SK-N-SH treated with all-trans-retinoic acid at 6 μM for 48 hours (cell line): ENCODE data around the gene MRPL34.

Experiments
- ATAC-seq: fragments of 200-7000 bp; cut with Tn5 transposase; 3 replicates; pipeline ENCODE4 v1.9.1; 2020; ENCODE audit warnings: mild to moderate bottlenecking, moderate library complexity
- ARNTL ChIP-seq: fragments of 450-650 bp; formaldehyde crosslinking; IDR thresholded peaks from 2 replicates; pipeline ENCODE4 v1.5.0; 2020; ENCODE audit warnings: low read depth, mild to moderate bottlenecking, moderate library complexity, borderline replicate concordance
- BACH2 ChIP-seq: fragments of 250-450 bp; sonication (Bioruptor Pico); IDR thresholded peaks from 2 replicates; pipeline ENCODE4 v1.9.0; 2021; ENCODE audit warnings: mild to moderate bottlenecking, borderline replicate concordance
- CSDC2 ChIP-seq: fragments of 250-450 bp; sonication (Bioruptor Pico); IDR thresholded peaks from 2 replicates; pipeline ENCODE4 v1.5.0; 2020; ENCODE audit warnings: mild to moderate bottlenecking, moderate library complexity
- GLIS3 ChIP-seq: fragments of 250-450 bp; sonication (Bioruptor Pico); IDR thresholded peaks from 2 replicates; pipeline ENCODE4 v1.5.0; 2020; ENCODE audit warnings: mild to moderate bottlenecking, moderate library complexity
- ISL1 ChIP-seq: fragments of 250-450 bp; sonication (Bioruptor Pico); IDR thresholded peaks from 2 replicates; pipeline ENCODE4 v2.1.2; 2022; ENCODE audit warnings: mild to moderate bottlenecking, moderate library complexity
- PPARA ChIP-seq: fragments of 250-450 bp; sonication (Bioruptor Pico); IDR thresholded peaks from 2 replicates; pipeline ENCODE4 v1.5.0; 2020; ENCODE audit warnings: mild to moderate bottlenecking, borderline replicate concordance
- RARB ChIP-seq: fragments of 250-450 bp; sonication (Bioruptor Pico); IDR thresholded peaks from 2 replicates; pipeline ENCODE4 v1.8.0; 2021; ENCODE audit warnings: mild to moderate bottlenecking, moderate library complexity
- SNAI2 ChIP-seq: fragments of 250-450 bp; sonication (Bioruptor Pico); IDR thresholded peaks from 2 replicates; pipeline ENCODE4 v1.5.0; 2020; ENCODE audit warnings: mild to moderate bottlenecking, moderate library complexity
- TCF4 ChIP-seq: fragments of 250-450 bp; sonication (Bioruptor Pico); IDR thresholded peaks from 2 replicates; pipeline ENCODE4 v1.8.0; 2021; ENCODE audit warnings: mild to moderate bottlenecking, moderate library complexity, borderline replicate concordance
- TOX ChIP-seq: fragments of 250-450 bp; sonication (Bioruptor Pico); IDR thresholded peaks from 2 replicates; pipeline ENCODE4 v1.8.0; 2021; ENCODE audit warnings: mild to moderate bottlenecking, moderate library complexity, borderline replicate concordance
- ZC3H10 ChIP-seq: fragments of 250-450 bp; sonication (Bioruptor Pico); IDR thresholded peaks from 2 replicates; pipeline ENCODE4 v1.5.1; 2021; ENCODE audit warnings: mild to moderate bottlenecking, moderate library complexity
- ZFP3 ChIP-seq: fragments of 250-450 bp; sonication (Bioruptor Pico); IDR thresholded peaks from 2 replicates; pipeline ENCODE4 v1.5.0; 2020; ENCODE audit warnings: mild to moderate bottlenecking, moderate library complexity
- ZFP30 ChIP-seq: fragments of 450-650 bp; formaldehyde crosslinking; IDR thresholded peaks from 2 replicates; pipeline ENCODE4 v1.5.0; 2022; ENCODE audit warnings: mild to moderate bottlenecking, moderate library complexity
- ZNF565 ChIP-seq: fragments of 450-650 bp; formaldehyde crosslinking; conservative IDR thresholded peaks from 2 replicates; pipeline ENCODE4 v1.5.0; 2020; ENCODE audit warnings: low read depth, mild to moderate bottlenecking, moderate library complexity
- ZNF70 ChIP-seq: fragments of 450-650 bp; formaldehyde crosslinking; IDR thresholded peaks from 2 replicates; pipeline ENCODE4 v1.5.0; 2020; ENCODE audit warnings: mild to moderate bottlenecking, moderate library complexity
- TF ChIP-seq, protein P1 (sequence below): fragments of 250-450 bp; sonication (Bioruptor Pico); IDR thresholded peaks from 2 replicates; pipeline ENCODE4 v1.5.1; 2021; ENCODE audit warnings: mild to moderate bottlenecking, moderate library complexity
- TF ChIP-seq, protein P2 (sequence below): fragments of 250-450 bp; sonication (Bioruptor Pico); IDR thresholded peaks from 2 replicates; pipeline ENCODE4 v1.5.0; 2020; ENCODE audit warnings: mild to moderate bottlenecking, moderate library complexity
- TF ChIP-seq, protein P3 (sequence below): fragments of 250-450 bp; sonication (Bioruptor Pico); IDR thresholded peaks from 2 replicates; pipeline ENCODE4 v1.8.0; 2021; ENCODE audit warnings: low read depth, mild to moderate bottlenecking, moderate library complexity, borderline replicate concordance

The MRPL34 gene

DNA sequence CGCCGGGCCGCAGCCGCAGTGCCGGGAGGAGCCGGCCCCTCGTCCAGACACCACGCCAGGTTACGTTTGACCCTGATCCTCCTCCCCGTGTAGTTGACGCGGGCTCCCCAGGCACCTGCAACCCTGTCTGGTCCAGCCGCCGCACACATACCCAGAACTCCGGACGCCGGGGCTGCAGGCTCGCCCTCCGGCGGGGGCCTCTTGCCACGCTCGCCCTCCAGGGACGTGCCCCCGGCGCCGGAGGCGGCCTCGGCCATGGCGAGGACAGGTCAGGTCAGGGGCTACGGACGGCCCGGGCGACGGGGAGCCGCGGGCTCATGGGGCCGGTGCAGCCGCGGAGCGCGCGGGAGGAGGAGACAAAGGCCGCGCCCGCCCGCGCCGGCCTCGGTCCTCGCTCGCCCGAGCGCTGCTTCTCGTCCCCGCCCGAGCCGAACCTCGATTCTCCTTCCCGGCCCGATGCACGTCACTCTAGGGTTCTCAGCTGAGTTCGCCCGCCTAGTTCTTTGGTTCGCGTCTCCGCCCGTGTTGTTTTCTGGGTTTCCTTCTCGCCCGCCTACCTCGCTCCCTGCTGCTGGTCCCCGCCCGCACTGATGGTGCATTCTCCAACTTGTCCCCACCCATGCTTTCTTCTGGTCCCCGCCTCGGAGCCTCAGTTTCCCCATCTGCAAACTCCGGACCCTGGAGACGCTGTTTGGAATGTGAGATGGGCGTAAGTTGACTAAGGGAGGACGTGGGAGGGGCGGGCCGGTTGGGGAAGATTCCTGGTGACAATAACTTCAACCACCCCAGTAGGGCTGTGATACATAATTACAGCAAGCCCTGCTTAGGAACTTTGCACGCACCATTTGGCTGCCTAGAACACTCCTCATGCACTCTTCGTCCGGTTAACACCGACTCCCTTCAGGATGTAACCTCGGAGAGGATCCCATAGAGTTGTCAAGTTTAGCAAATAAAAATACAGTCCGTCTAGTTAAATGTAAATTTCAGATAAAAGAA is 29.0 kb downstream of the MRPL34 start, which contains the start of gene ANO8:
Gene ANO8 (minus strand): TSS at position 442 of the 996 bp plus-strand sequence. CDS start 185 bp downstream, at position 257.
- TF ChIP-seq ZFP3 (CRISPR knock-in tag): 0 out of 2 replicates have a peak, but pooled peaks have one; percentile 34
- no peak for TF ChIP-seq TCF4 (CRISPR knock-in tag)
- no peak for TF ChIP-seq ARNTL (CRISPR knock-in tag)
- ATAC-seq: peak; percentile 71

DNA sequence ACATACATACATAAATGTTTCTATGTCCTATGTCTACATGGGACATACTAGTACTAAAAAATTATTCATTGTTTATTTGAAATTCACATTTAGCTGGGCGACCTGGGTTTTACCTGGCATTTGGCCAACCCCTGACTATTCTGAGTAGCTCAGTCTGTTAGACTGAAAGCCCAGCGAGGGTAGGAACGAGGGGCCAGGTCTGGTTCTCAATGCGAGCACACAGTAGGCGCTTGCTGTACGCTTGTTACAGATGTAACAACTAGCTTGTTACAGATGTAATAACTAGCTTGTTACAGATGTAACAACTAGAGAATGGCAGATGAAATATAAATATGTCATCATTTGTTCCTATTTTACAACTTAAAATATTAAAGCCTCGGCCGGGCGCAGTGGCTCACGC is 29.9 kb downstream of the MRPL34 start:
- TF ChIP-seq BACH2 (CRISPR knock-in tag) (no peak), CSDC2 (CRISPR knock-in tag) (no peak), RARB (no peak), PPARA (CRISPR knock-in tag) (no peak), ZFP30 (CRISPR knock-in tag) (no peak), TCF4 (CRISPR knock-in tag) (no peak), ZFP3 (CRISPR knock-in tag) (no peak), ISL1 (CRISPR knock-in tag) (no peak), ZC3H10 (no peak), SNAI2 (CRISPR knock-in tag) (no peak)
- TF ChIP-seq, protein P1, sequence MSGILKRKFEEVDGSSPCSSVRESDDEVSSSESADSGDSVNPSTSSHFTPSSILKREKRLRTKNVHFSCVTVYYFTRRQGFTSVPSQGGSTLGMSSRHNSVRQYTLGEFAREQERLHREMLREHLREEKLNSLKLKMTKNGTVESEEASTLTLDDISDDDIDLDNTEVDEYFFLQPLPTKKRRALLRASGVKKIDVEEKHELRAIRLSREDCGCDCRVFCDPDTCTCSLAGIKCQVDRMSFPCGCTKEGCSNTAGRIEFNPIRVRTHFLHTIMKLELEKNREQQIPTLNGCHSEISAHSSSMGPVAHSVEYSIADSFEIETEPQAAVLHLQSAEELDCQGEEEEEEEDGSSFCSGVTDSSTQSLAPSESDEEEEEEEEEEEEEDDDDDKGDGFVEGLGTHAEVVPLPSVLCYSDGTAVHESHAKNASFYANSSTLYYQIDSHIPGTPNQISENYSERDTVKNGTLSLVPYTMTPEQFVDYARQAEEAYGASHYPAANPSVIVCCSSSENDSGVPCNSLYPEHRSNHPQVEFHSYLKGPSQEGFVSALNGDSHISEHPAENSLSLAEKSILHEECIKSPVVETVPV (CRISPR knock-in tag): no peak
- no peak for ATAC-seq

DNA sequence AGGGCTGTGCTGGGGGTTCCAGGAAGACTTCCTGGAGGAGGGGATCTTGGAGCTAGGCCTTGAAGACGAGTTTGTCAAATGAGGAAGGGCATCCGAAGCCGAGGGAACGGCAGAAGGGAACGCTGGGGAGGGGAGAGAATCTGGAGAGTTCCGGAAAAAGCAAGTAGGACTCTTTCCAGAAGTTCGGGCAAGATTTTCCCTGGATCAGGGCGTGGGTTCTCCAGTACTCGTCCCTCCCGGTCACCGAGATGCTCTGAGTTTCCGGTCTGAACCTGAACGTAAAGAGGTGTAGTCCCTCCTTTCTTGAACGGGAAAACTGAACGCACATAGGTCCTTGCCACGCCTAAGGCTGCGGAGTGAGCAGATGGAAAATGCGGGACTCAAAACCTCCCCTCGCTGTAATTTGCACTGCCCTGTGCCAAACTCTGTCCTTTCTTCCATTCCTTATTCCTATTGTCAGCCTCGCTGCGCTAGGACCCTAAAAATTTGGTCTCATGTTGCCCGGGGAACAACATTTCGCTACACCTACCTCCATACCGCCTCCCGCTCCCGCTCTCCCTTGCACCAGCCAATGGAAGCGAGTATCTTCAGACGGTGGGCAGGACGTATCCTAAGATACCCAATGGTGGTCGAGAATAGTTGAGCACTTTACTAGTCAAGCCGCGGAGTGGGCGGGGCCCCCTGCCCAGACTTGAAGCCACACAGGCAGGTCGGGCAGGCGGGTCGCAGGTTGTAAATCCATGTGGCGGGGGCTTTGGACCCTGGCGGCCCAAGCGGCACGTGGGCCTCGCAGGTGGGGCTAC is 31.4 kb downstream of the MRPL34 start, which contains the start of gene GTPBP3:
Gene GTPBP3 (plus strand): TSS at position 682 of the 803 bp plus-strand sequence. CDS start 59 bp downstream, at position 741.
- ATAC-seq: peak; percentile 91
- TF ChIP-seq BACH2 (CRISPR knock-in tag): 0 out of 2 replicates have a peak, but pooled peaks have one; percentile 66
- TF ChIP-seq, protein P2, sequence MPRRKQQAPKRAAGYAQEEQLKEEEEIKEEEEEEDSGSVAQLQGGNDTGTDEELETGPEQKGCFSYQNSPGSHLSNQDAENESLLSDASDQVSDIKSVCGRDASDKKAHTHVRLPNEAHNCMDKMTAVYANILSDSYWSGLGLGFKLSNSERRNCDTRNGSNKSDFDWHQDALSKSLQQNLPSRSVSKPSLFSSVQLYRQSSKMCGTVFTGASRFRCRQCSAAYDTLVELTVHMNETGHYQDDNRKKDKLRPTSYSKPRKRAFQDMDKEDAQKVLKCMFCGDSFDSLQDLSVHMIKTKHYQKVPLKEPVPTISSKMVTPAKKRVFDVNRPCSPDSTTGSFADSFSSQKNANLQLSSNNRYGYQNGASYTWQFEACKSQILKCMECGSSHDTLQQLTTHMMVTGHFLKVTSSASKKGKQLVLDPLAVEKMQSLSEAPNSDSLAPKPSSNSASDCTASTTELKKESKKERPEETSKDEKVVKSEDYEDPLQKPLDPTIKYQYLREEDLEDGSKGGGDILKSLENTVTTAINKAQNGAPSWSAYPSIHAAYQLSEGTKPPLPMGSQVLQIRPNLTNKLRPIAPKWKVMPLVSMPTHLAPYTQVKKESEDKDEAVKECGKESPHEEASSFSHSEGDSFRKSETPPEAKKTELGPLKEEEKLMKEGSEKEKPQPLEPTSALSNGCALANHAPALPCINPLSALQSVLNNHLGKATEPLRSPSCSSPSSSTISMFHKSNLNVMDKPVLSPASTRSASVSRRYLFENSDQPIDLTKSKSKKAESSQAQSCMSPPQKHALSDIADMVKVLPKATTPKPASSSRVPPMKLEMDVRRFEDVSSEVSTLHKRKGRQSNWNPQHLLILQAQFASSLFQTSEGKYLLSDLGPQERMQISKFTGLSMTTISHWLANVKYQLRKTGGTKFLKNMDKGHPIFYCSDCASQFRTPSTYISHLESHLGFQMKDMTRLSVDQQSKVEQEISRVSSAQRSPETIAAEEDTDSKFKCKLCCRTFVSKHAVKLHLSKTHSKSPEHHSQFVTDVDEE (CRISPR knock-in tag): no peak
- TF ChIP-seq ZFP3 (CRISPR knock-in tag): peak; percentile 91; the same call in 1 of the 2 replicates

DNA sequence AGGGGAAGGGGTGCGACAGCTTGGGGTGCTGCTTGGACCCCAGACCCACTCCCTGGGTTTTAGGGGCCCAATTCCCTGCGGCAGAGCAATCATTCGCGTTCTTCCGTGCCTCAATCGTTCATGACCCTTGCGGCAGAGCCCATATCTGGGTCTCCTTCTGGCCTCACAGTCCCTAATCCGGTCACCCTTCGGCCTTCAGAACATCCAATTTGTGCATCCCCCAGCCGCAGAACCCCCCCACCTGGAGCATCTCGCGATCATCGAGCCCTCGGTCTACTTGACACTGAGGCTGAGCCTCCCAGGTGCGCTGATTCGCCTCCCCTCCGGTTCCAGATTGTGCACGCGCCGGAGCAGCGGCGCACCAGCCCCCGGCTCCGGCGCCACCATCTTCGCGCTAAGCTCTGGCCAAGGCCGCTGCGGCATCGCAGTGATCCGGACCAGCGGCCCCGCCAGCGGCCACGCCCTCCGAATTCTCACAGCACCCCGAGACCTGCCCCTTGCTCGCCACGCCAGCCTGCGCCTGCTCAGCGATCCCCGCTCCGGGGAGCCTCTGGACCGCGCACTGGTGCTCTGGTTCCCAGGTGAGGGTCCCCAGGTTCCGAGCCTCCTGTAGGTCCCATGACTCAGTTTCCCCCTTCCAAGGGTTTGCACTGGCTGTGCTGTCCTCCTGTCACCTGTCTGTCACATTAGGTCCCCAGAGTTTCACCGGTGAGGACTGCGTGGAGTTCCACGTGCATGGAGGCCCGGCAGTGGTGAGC is 32.2 kb downstream of the MRPL34 start:
- peak; percentile 2 for ATAC-seq
- TF ChIP-seq ISL1 (CRISPR knock-in tag) (no peak), ZFP3 (CRISPR knock-in tag) (no peak), ZNF565 (CRISPR knock-in tag) (no peak), BACH2 (CRISPR knock-in tag) (no peak), TOX (CRISPR knock-in tag) (no peak), ZFP30 (CRISPR knock-in tag) (no peak), RARB (no peak), GLIS3 (no peak), ZNF70 (CRISPR knock-in tag) (no peak), ARNTL (CRISPR knock-in tag) (no peak), CSDC2 (CRISPR knock-in tag) (no peak), SNAI2 (CRISPR knock-in tag) (no peak)
- TF ChIP-seq, protein P1 (CRISPR knock-in tag): no peak
- TF ChIP-seq, protein P2 (CRISPR knock-in tag): no peak
- TF ChIP-seq, protein P3, sequence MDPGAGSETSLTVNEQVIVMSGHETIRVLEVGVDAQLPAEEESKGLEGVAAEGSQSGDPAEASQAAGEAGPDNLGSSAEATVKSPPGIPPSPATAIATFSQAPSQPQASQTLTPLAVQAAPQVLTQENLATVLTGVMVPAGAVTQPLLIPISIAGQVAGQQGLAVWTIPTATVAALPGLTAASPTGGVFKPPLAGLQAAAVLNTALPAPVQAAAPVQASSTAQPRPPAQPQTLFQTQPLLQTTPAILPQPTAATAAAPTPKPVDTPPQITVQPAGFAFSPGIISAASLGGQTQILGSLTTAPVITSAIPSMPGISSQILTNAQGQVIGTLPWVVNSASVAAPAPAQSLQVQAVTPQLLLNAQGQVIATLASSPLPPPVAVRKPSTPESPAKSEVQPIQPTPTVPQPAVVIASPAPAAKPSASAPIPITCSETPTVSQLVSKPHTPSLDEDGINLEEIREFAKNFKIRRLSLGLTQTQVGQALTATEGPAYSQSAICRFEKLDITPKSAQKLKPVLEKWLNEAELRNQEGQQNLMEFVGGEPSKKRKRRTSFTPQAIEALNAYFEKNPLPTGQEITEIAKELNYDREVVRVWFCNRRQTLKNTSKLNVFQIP: no peak
